NCI-H146 treated with DMSO at 0.1 percent for 48 hours (cell line): ENCODE results near the gene TYMP.

Experiments used
- DNase-seq: peaks from one replicate; lab custom pipeline; 2025; ENCODE audit not compliant: unreplicated experiment; lab: John Stamatoyannopoulos, UW

TYMP gene

GRCh38 chr22:50529897-50530579, at the start of gene TYMP:
Gene TYMP (minus strand): TSS chr22:50530012. CDS start chr22:50529709, 303 bp downstream.
- DNase-seq, result no peak

- no peak for DNase-seq
These were observed 49.0 kb upstream of the TYMP start for GRCh38 chr22:50578776-50579310.

GRCh38 chr22:50577987-50578775, 48.4 kb upstream of the TYMP start, which contains the start of gene CPT1B:
Gene CPT1B (minus strand): TSS chr22:50578427. CDS start chr22:50577915, 512 bp downstream.
- no peak for DNase-seq

- DNase-seq, result no peak
These were observed 47.8 kb upstream of the TYMP start for GRCh38 chr22:50577697-50577986.

- DNase-seq, result no peak
These were observed 47.2 kb upstream of the TYMP start for GRCh38 chr22:50576806-50577696.

- DNase-seq, result no peak
These were observed 46.3 kb upstream of the TYMP start for GRCh38 chr22:50576070-50576469.

- DNase-seq, result no peak
These were observed 45.7 kb upstream of the TYMP start for GRCh38 chr22:50575426-50575941.

- no peak for DNase-seq
These were observed 44.6 kb upstream of the TYMP start for GRCh38 chr22:50574383-50574755.

- DNase-seq, result no peak
These were observed 43.9 kb upstream of the TYMP start for GRCh38 chr22:50573491-50574382.

GRCh38 chr22:50572965-50573364, 43.2 kb upstream of the TYMP start:
- DNase-seq, result no peak

- no peak for DNase-seq
These were observed 41.7 kb upstream of the TYMP start for GRCh38 chr22:50571264-50572175.

- DNase-seq, result no peak
These were observed 41.0 kb upstream of the TYMP start for GRCh38 chr22:50570861-50571260.

GRCh38 chr22:50569896-50570535, 40.2 kb upstream of the TYMP start:
- DNase-seq, result no peak

GRCh38 chr22:50569041-50569459, 39.2 kb upstream of the TYMP start:
- no peak for DNase-seq

- DNase-seq, result no peak
These were observed 38.8 kb upstream of the TYMP start for GRCh38 chr22:50568626-50569025.

GRCh38 chr22:50567721-50568252, 38.0 kb upstream of the TYMP start:
- no peak for DNase-seq

- DNase-seq, result no peak
These were observed 34.5 kb upstream of the TYMP start for GRCh38 chr22:50564289-50564688.

GRCh38 chr22:50563413-50564160, 33.8 kb upstream of the TYMP start:
- DNase-seq, result no peak
